Fibroblast of lung (primary cell): ENCODE results near the gene RREB1. TPM values are rescaled to one million over a fixed set of nuclear protein-coding genes. Genes with fewer than 3 reads are reported as not detected.

Experiments used
- DNase-seq, 2 donors: peaks; one replicate each; pipeline versions ENCODE4 v3.0.0 to v3.0.0-alpha.2; 2010; ENCODE audit warnings: low read depth in 2 of 2
- H2AFZ ChIP-seq: 2 replicates; pipeline ENCODE4 v1.5.1; 2012; ENCODE audit warnings: low read length, control low read depth, inconsistent platforms
- H3K27ac ChIP-seq: 2 replicates; pipeline ENCODE4 v1.5.1; 2011; ENCODE audit warnings: low read length, control low read depth; ENCODE audit not compliant: insufficient read depth
- H3K27me3 ChIP-seq: 2 replicates; pipeline ENCODE4 v1.5.1; 2011; ENCODE audit warnings: mild to moderate bottlenecking, low read length; ENCODE audit not compliant: control insufficient read depth, insufficient read depth
- H3K36me3 ChIP-seq: 2 replicates; pipeline ENCODE4 v1.5.1; 2011; ENCODE audit warnings: low read length; ENCODE audit not compliant: control insufficient read depth, insufficient read depth
- H3K4me1 ChIP-seq: 2 replicates; pipeline ENCODE4 v1.5.1; 2011; ENCODE audit warnings: low read length; ENCODE audit not compliant: control insufficient read depth, insufficient read depth; ENCODE audit errors: extremely low read depth
- H3K4me2 ChIP-seq: 2 replicates; pipeline ENCODE4 v1.5.1; 2011; ENCODE audit warnings: low read length, control low read depth; ENCODE audit not compliant: insufficient read depth; ENCODE audit errors: extremely low read depth
- H3K4me3 ChIP-seq, 4 experiments: fragments of 200-600 bp in 1 of 4; sonication (generic) in 1 of 4; replicated peaks in 1 of 4; 2 replicates each; pipeline ENCODE4 v1.5.1; 2011 to 2016; ENCODE audit warnings: low read length in 4 of 4, low read depth in 3 of 4, mild to moderate bottlenecking in 3 of 4, control low read depth in 2 of 4, inconsistent platforms in 1 of 4, mixed read lengths in 1 of 4; ENCODE audit not compliant: insufficient read depth in 1 of 4; ENCODE audit errors: control extremely low read depth in 1 of 4
- H3K79me2 ChIP-seq: 2 replicates; pipeline ENCODE4 v1.5.1; 2012; ENCODE audit warnings: mild to moderate bottlenecking, low read length, inconsistent platforms; ENCODE audit not compliant: control insufficient read depth, insufficient read depth
- H3K9ac ChIP-seq: 2 replicates; pipeline ENCODE4 v1.5.1; 2011; ENCODE audit warnings: mild to moderate bottlenecking, low read length, control low read depth; ENCODE audit not compliant: insufficient read depth
- H3K9me3 ChIP-seq: 2 replicates; pipeline ENCODE4 v1.5.1; 2012; ENCODE audit warnings: low read depth, low read length; ENCODE audit not compliant: control insufficient read depth, insufficient read depth
- H4K20me1 ChIP-seq: 2 replicates; pipeline ENCODE4 v1.5.1; 2011; ENCODE audit warnings: low read length; ENCODE audit not compliant: control insufficient read depth, insufficient read depth; ENCODE audit errors: extremely low read depth
- CTCF ChIP-seq, 2 donors: IDR thresholded peaks in 1 of 2; conservative IDR thresholded peaks in 1 of 2; 1 replicate in 1 of 2; 2 replicates in 1 of 2; pipeline ENCODE4 v1.5.1; 2011 to 2012; ENCODE audit warnings: low read length in 2 of 2, control low read depth in 1 of 2, inconsistent platforms in 1 of 2, low read depth in 1 of 2, mild to moderate bottlenecking in 1 of 2
- EZH2 ChIP-seq: IDR thresholded peaks from 2 replicates; pipeline ENCODE4 v1.5.1; 2012; ENCODE audit warnings: low read length, control low read depth, mild to moderate bottlenecking; ENCODE audit errors: missing control alignments
- polyA plus RNA-seq, 2 donors: library from polyadenylated mRNA; depleted of rRNA in 1 of 2; stranded (reverse) in 1 of 2; unstranded in 1 of 2; fragments of >200 nt; gene quantifications; 2 replicates each; pipeline ENCODE4 v1.2.1, GENCODE V29; 2011 to 2012; ENCODE audit warnings: missing spikeins in 1 of 2
- total RNA-seq: library from RNA; depleted of rRNA; stranded (reverse); fragments of >200 nt; gene quantifications from 2 replicates; pipeline ENCODE4 v1.2.1, GENCODE V29; 2014

Gene RREB1
- total and polyA plus RNA-seq, 2 donors (not counting 1 experiment from before 2014, with no cell fraction given), result 2.4 to 18.8 TPM

DNA sequence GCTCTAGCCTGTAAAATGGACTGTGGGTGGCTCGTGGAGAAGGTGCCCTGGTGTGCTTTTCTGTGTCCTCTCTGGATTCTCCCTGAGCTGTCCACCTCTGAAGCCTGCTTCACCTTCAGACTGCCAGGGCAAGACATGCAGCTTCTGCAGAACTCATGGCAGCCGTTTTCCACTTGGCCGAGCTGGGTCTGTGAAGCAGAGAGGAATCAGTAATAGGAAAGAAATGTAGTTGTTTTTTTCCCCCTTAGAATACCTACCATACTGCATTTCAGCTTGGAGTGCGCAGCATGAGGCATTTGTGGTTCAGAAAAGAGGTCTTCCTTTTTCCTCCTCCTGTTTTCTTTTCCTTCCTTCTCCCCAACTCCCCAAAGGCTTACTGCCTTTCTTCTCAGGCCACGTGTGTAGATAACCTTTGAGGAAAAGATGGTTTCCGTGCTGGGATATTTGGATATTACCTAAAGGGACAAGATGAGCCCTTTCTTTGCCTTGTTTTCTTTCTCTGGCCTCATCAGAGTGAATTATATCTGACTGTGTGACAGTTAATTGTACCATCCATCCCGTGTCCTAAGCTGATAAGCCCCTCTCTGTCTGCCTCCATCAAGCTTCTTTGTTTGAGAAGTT lies 39.4 kb downstream of the RREB1 start:
- H3K79me2 ChIP-seq, result peaks cover 95% of the 10 kb centered on the region
- DNase-seq, result peak in 1 of 2 donors; percentile 65
- peaks cover 36% of the 10 kb centered on the region for H3K4me1 ChIP-seq
- H4K20me1 ChIP-seq, result no peaks in the 10 kb centered on the region
- H2AFZ ChIP-seq, result no peak overlapping the region
- H3K9ac ChIP-seq, result no peak overlapping the region
- H3K4me2 ChIP-seq, result peak overlapping the region; percentile 73
- TF ChIP-seq EZH2 (no peak), CTCF (conservative IDR thresholded peaks at IDR 0.05 in 1 of 2, IDR thresholded peaks at IDR 0.05 in 1 of 2; ENCODE audit: low read depth in 1 of 2, low read length in 2 of 2) (no peak)
- peak overlapping the region; percentile 68 for H3K27ac ChIP-seq
- no peaks in the 10 kb centered on the region for H3K36me3 ChIP-seq
- no peaks in the 10 kb centered on the region for H3K9me3 ChIP-seq
- H3K4me3 ChIP-seq, result no peak overlapping the region
- no peaks in the 10 kb centered on the region for H3K27me3 ChIP-seq

GRCh38 chr6:7148100-7148822 lies 40.5 kb downstream of the RREB1 start:
- TF ChIP-seq EZH2 (no peak), CTCF (conservative IDR thresholded peaks at IDR 0.05 in 1 of 2, IDR thresholded peaks at IDR 0.05 in 1 of 2; ENCODE audit: low read depth in 1 of 2, low read length in 2 of 2) (no peak)
- Histone ChIP-seq H3K27ac (peak overlapping the region; percentile 8), H3K79me2 (peaks cover 95% of the 10 kb centered on the region), H3K4me3 (no peak overlapping the region), H4K20me1 (no peaks in the 10 kb centered on the region), H3K4me2 (no peak overlapping the region), H3K36me3 (no peaks in the 10 kb centered on the region), H3K27me3 (no peaks in the 10 kb centered on the region), H3K9ac (no peak overlapping the region), H3K4me1 (peaks cover 38% of the 10 kb centered on the region), H2AFZ (no peak overlapping the region), H3K9me3 (no peaks in the 10 kb centered on the region)
- peak; percentile 19 to 85 for DNase-seq

DNA sequence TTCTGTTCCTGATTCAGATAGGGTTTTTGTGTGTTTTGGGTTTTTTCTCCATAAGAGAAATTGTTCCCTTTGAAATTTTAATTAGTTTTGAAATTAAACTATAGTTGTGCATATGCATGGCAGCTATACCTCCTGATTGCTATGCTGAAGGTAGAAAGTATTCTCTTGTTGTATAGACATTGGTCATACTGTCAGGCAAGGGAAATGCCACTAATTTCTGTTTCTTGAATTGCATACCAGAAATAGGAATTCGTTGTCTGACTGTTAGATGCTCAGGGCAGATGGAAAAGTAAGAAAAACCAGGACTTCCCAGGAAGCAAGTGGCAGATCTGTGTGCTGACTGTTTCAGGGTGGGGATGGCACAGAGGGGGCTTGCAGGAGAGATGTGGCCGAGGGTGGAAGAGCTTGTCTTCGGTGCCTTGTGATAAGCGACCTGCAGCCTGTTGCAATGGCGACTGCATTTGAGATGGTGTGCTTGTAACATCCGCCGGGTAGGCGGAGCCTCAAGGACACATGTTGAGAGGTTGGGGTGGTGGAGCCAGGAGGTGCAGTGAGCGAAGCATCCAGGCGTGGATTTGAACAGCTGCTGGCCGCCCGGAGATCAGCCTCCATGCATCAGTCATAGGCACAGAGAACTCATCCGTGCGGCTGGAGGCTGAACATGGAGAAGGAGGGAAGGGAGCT lies 42.8 kb downstream of the RREB1 start:
- Histone ChIP-seq H3K27ac (no peak overlapping the region), H3K4me1 (peaks cover 32% of the 10 kb centered on the region), H3K79me2 (peaks cover 96% of the 10 kb centered on the region), H3K36me3 (no peaks in the 10 kb centered on the region), H3K9me3 (no peaks in the 10 kb centered on the region), H4K20me1 (no peaks in the 10 kb centered on the region), H2AFZ (no peak overlapping the region), H3K9ac (no peak overlapping the region), H3K4me2 (no peak overlapping the region), H3K27me3 (no peaks in the 10 kb centered on the region), H3K4me3 (no peak overlapping the region)
- no peak for DNase-seq
- TF ChIP-seq EZH2 (no peak), CTCF (conservative IDR thresholded peaks at IDR 0.05 in 1 of 2, IDR thresholded peaks at IDR 0.05 in 1 of 2; ENCODE audit: low read depth in 1 of 2, low read length in 2 of 2) (no peak)
